Neural cell (in vitro differentiated cells): ENCODE measurements around the gene ATP11A. TPM values are rescaled to one million over a fixed set of nuclear protein-coding genes. Genes with fewer than 3 reads are reported as not detected.

Experiments
- H2AFZ ChIP-seq: fragments of 200-600, 300-800 bp; sonication (generic), shearing (Covaris generic); 2 replicates; pipeline ENCODE4 v1.6.0; 2014; ENCODE audit warnings: low read depth, mild to moderate bottlenecking, antibody characterized with exemption, low read length, moderate library complexity
- H3F3A ChIP-seq: fragments of 200-600 bp; shearing (Covaris generic); 2 replicates; pipeline ENCODE4 v1.6.1; 2016; ENCODE audit warnings: mild to moderate bottlenecking, moderate library complexity, mixed read lengths, antibody characterized with exemption, low read length; ENCODE audit not compliant: insufficient read depth, poor library complexity, severe bottlenecking
- H3K27ac ChIP-seq: fragments of 200-600, 300-800 bp; sonication (generic), shearing (Covaris generic); 2 replicates; pipeline ENCODE4 v1.5.1; 2014; ENCODE audit warnings: mild to moderate bottlenecking, low read length, moderate library complexity
- H3K27me3 ChIP-seq: fragments of 300-800, 200-600 bp; sonication (generic), shearing (Covaris generic); 2 replicates; pipeline ENCODE4 v1.6.0; 2014; ENCODE audit warnings: mild to moderate bottlenecking, low read depth, low read length, moderate library complexity; ENCODE audit not compliant: insufficient read depth
- H3K36me3 ChIP-seq: fragments of 300-800, 200-600 bp; sonication (generic), shearing (Covaris generic); 2 replicates; pipeline ENCODE4 v1.5.1; 2014; ENCODE audit warnings: mild to moderate bottlenecking, antibody characterized with exemption, low read length, moderate library complexity; ENCODE audit not compliant: insufficient read depth
- H3K4me2 ChIP-seq: fragments of 300-800, 200-600 bp; sonication (generic), shearing (Covaris generic); 2 replicates; pipeline ENCODE4 v1.6.0; 2014; ENCODE audit warnings: mild to moderate bottlenecking, low read length
- H3K4me3 ChIP-seq: fragments of 300-800, 200-600 bp; sonication (generic), shearing (Covaris generic); 2 replicates; pipeline ENCODE4 v1.5.1; 2014; ENCODE audit warnings: mild to moderate bottlenecking, low read length, moderate library complexity
- H3K79me2 ChIP-seq: fragments of 200-600 bp; shearing (Covaris generic); replicated peaks from 2 replicates; pipeline ENCODE4 v1.6.0; 2014; ENCODE audit warnings: mild to moderate bottlenecking, low read length, moderate library complexity; ENCODE audit not compliant: insufficient read depth
- H3K9ac ChIP-seq: fragments of 300-800, 200-600 bp; sonication (generic), shearing (Covaris generic); 2 replicates; pipeline ENCODE4 v1.6.1; 2016; ENCODE audit warnings: mild to moderate bottlenecking, low read length, mixed read lengths
- H3K9me2 ChIP-seq: fragments of 200-600 bp; shearing (Covaris generic); 2 replicates; pipeline ENCODE4 v1.6.1; 2016; ENCODE audit warnings: mild to moderate bottlenecking, low read length, mixed read lengths; ENCODE audit not compliant: insufficient read depth
- H3K9me3 ChIP-seq: fragments of 200-600, 300-800 bp; sonication (generic), shearing (Covaris generic); 2 replicates; pipeline ENCODE4 v1.6.1; 2016; ENCODE audit warnings: mild to moderate bottlenecking, mixed run types, low read length, moderate library complexity, mixed read lengths
- H4K20me1 ChIP-seq: fragments of 200-600 bp; shearing (Covaris generic); 2 replicates; pipeline ENCODE4 v1.6.1; 2016; ENCODE audit warnings: mild to moderate bottlenecking, mixed run types; ENCODE audit not compliant: insufficient read depth
- CTCF ChIP-seq: fragments of 450-650 bp; IDR thresholded peaks from 2 replicates; pipeline ENCODE4 v1.5.1; 2014; ENCODE audit warnings: antibody characterized with exemption, mild to moderate bottlenecking, moderate library complexity; ENCODE audit not compliant: poor library complexity, severe bottlenecking
- EP300 ChIP-seq: fragments of 450-650 bp; conservative IDR thresholded peaks from 2 replicates; pipeline ENCODE4 v1.6.1; 2014; ENCODE audit warnings: antibody characterized with exemption, mild to moderate bottlenecking, moderate library complexity; ENCODE audit not compliant: poor library complexity, severe bottlenecking
- EZH2 ChIP-seq: fragments of 200-600, 300-800 bp; shearing (Covaris generic), sonication (generic); IDR thresholded peaks from 2 replicates; pipeline ENCODE4 v1.6.1; 2014; ENCODE audit warnings: antibody characterized with exemption, low read length, borderline replicate concordance, mild to moderate bottlenecking; ENCODE audit not compliant: insufficient read depth, poor library complexity, severe bottlenecking
- MXI1 ChIP-seq: fragments of 450-650 bp; conservative IDR thresholded peaks from 2 replicates; pipeline ENCODE4 v1.6.1; 2014; ENCODE audit warnings: antibody characterized with exemption, mild to moderate bottlenecking; ENCODE audit not compliant: poor library complexity, severe bottlenecking
- POLR2AphosphoS5 ChIP-seq: IDR thresholded peaks from 2 replicates; pipeline ENCODE4 v1.6.1; 2012
- RAD21 ChIP-seq: fragments of 450-650 bp; conservative IDR thresholded peaks from 2 replicates; pipeline ENCODE4 v1.6.1; 2014; ENCODE audit warnings: antibody characterized with exemption, mild to moderate bottlenecking, moderate library complexity
- REST ChIP-seq: IDR thresholded peaks from 2 replicates; pipeline ENCODE4 v1.6.1; 2012; ENCODE audit warnings: borderline replicate concordance
- SMC3 ChIP-seq: fragments of 450-650 bp; conservative IDR thresholded peaks from 2 replicates; pipeline ENCODE4 v1.6.1; 2014; ENCODE audit warnings: antibody characterized with exemption, mild to moderate bottlenecking, moderate library complexity; ENCODE audit not compliant: poor library complexity
- TAF1 ChIP-seq: IDR thresholded peaks from 2 replicates; pipeline ENCODE4 v1.6.1; 2012; ENCODE audit warnings: low read depth
- polyA plus RNA-seq: library from polyadenylated mRNA; depleted of rRNA; stranded (reverse); fragments of >200 nt; gene quantifications from 2 replicates; pipeline ENCODE4 v1.2.3, GENCODE V29; 2014

ATP11A gene
- polyA plus RNA-seq, 1 donor from 2014 or later = 3.0 TPM

- no peaks in the 10 kb centered on the region for H3F3A ChIP-seq
Observed at GRCh38 chr13:112699322-112699918, 9.6 kb downstream of the ATP11A start.

More at GRCh38 chr13:112699322-112699918, 9.6 kb downstream of the ATP11A start:
- Histone ChIP-seq H2AFZ (no peak overlapping the region), H3K27me3 (no peaks in the 10 kb centered on the region), H3K9me2 (no peaks in the 10 kb centered on the region), H3K4me2 (no peak overlapping the region), H3K9me3 (no peaks in the 10 kb centered on the region), H3K9ac (no peak overlapping the region), H3K79me2 (peaks cover 7% of the 10 kb centered on the region), H3K36me3 (no peaks in the 10 kb centered on the region), H4K20me1 (no peaks in the 10 kb centered on the region), H3K27ac (no peak overlapping the region), H3K4me3 (no peak overlapping the region)
- TF ChIP-seq EP300 = no peak
- TF ChIP-seq RAD21 = no peak
- no peak for TF ChIP-seq REST
- TF ChIP-seq CTCF = no peak
- no peak for TF ChIP-seq EZH2
- TF ChIP-seq POLR2AphosphoS5 = no peak
- TF ChIP-seq MXI1 = no peak
- no peak for TF ChIP-seq SMC3
- TF ChIP-seq TAF1 = no peak
